Uterus (tissue), 4 donors: ENCODE measurements around the gene SELENOM. TPM values are rescaled to one million over a fixed set of nuclear protein-coding genes. Genes with fewer than 3 reads are reported as not detected.

ENCODE experiments used
- DNase-seq, 2 donors: peaks; one replicate each; pipeline ENCODE4 v3.0.0-alpha.2; 2019 to 2020
- H3K27ac ChIP-seq, 2 donors: fragments of 200-600 bp; sonication (generic); 1 replicate in 1 of 2; 2 replicates in 1 of 2; pipeline ENCODE4 v1.5.1; 2016 to 2018
- H3K27me3 ChIP-seq, 2 donors: fragments of 200-600 bp; sonication (generic); one replicate each; pipeline ENCODE4 v1.5.1; 2018 to 2019; ENCODE audit warnings: control low read depth in 1 of 2
- H3K36me3 ChIP-seq, 2 donors: fragments of 200-600 bp; sonication (generic); one replicate each; pipeline ENCODE4 v1.5.1; 2019; ENCODE audit warnings: control low read depth in 1 of 2
- H3K4me1 ChIP-seq, 2 donors: fragments of 200-600 bp; sonication (generic); one replicate each; pipeline ENCODE4 v1.5.1; 2018 to 2019; ENCODE audit warnings: control low read depth in 1 of 2
- H3K4me3 ChIP-seq, 2 donors: fragments of 200-600 bp; sonication (generic); 1 replicate in 1 of 2; 2 replicates in 1 of 2; pipeline ENCODE4 v1.5.1; 2018 to 2019; ENCODE audit warnings: mild to moderate bottlenecking in 1 of 2
- H3K9me3 ChIP-seq, 2 donors: fragments of 200-600 bp; sonication (generic); one replicate each; pipeline ENCODE4 v1.5.1; 2019; ENCODE audit warnings: control low read depth in 1 of 2
- POLR2A ChIP-seq, 2 donors: fragments of 450-650 bp; IDR thresholded peaks; one replicate each; pipeline ENCODE4 v1.6.1; 2016; ENCODE audit warnings: antibody characterized with exemption in 2 of 2, mild to moderate bottlenecking in 1 of 2, moderate library complexity in 1 of 2
- intact Hi-C: fragments of 100-400 bp; cut with DNase I; formaldehyde crosslinking; loops from one replicate; pipeline ENCODE4 v1.15.1; 2023; ENCODE audit warnings: low total_unique reads
- total RNA-seq, 4 donors: library from RNA; depleted of rRNA in 3 of 4; stranded (reverse); fragments of >200 nt in 3 of 4; gene quantifications; one replicate each; pipeline versions ENCODE4 v1.1.0 to v1.2.4, GENCODE V29; 2014 to 2023
- TF ChIP-seq, protein P1 (sequence below), 4 experiments: fragments of 200-600 bp in 2 of 4; fragments of 450-650 bp in 2 of 4; sonication (generic) in 2 of 4; IDR thresholded peaks; one replicate each; pipeline ENCODE4 v1.5.1; 2016 to 2019; ENCODE audit warnings: antibody characterized with exemption in 4 of 4, mild to moderate bottlenecking in 2 of 4, moderate library complexity in 1 of 4
- donor health status: DM: yes; HTN: yes; CAD: no.

Gene SELENOM
- total RNA-seq, 4 donors from 2014 or later = 91.7 to 2,170 (median 948) TPM

DNA sequence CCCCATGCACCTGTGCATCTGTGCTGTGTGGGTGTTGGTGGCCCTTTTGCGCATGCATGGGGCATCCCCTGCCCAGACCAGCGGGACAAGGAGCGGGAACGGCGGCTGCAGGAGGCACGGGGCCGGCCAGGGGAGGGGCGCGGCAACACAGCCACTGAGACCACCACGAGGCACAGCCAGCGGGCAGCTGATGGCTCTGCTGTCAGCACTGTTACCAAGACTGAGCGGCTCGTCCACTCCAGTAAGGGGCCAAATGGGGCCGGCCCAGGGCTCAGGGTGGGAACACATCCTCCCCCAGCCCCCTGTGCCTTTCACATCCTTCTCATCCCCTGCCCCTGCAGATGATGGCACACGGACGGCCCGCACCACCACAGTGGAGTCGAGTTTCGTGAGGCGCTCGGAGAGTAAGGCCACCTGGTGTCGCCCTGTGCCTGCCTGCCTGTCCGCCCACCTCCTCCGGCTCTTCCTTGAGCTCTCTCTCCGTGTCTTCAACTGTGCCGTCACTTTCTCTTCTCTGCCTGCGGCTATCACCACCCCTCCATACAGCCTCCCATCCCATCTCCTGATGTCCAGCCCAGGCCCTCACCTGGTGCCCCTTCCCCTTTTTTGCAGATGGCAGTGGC, 10.6 kb downstream of the SELENOM start:
- Histone ChIP-seq H3K4me1 (peaks cover 8 to 17% of the 10 kb centered on the region in 2 donors), H3K9me3 (no peaks in the 10 kb centered on the region), H3K36me3 (no peaks in the 10 kb centered on the region), H3K27ac (peak overlapping the region; percentile 96 to 100), H3K4me3 (no peak overlapping the region), H3K27me3 (no peaks in the 10 kb centered on the region)
- intact Hi-C loops = no loop called here
- peak in 1 of 2 donors; percentile 21 for DNase-seq
- no peak for TF ChIP-seq POLR2A (IDR thresholded peaks at IDR 0.05)
- TF ChIP-seq, protein P1, sequence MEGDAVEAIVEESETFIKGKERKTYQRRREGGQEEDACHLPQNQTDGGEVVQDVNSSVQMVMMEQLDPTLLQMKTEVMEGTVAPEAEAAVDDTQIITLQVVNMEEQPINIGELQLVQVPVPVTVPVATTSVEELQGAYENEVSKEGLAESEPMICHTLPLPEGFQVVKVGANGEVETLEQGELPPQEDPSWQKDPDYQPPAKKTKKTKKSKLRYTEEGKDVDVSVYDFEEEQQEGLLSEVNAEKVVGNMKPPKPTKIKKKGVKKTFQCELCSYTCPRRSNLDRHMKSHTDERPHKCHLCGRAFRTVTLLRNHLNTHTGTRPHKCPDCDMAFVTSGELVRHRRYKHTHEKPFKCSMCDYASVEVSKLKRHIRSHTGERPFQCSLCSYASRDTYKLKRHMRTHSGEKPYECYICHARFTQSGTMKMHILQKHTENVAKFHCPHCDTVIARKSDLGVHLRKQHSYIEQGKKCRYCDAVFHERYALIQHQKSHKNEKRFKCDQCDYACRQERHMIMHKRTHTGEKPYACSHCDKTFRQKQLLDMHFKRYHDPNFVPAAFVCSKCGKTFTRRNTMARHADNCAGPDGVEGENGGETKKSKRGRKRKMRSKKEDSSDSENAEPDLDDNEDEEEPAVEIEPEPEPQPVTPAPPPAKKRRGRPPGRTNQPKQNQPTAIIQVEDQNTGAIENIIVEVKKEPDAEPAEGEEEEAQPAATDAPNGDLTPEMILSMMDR (IDR thresholded peaks at IDR 0.05) = no peak

DNA sequence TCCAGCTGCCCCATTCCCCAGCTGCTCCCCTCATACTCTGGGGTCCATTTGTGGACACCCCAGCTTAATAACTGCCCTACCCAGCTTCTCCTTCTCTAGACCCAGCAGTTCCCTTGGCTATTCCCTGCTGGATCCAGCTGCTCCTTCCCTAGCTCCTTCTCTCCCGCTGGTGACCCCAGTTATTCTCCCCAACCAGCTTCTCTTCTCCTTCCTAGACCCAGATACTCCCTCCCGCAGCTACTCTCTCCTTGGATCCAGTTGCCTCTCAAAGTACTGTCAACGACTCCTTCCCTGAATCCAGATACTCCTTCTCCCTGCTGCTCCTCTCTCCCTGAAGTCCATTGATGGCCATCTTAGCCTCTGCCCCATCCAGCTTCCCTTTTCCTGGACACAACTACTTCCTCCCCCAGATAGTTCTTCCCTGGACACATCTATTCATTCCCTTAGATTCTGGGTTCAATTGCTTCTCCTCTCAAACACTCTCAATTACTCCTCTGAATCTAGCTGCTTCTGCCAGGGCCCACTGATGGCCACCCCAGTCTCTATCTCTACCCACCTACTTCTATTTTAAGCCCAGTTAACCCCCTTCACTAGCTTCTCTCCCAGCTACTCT, 11.6 kb downstream of the SELENOM start:
- H3K4me3 ChIP-seq = no peak overlapping the region
- intact Hi-C loops = no loop called here

GRCh38 chr22:31094741-31095140, 12.6 kb downstream of the SELENOM start:
- DNase-seq = no peak
- peak overlapping the region; percentile 96 to 100 for H3K27ac ChIP-seq
- no peak for TF ChIP-seq POLR2A (IDR thresholded peaks at IDR 0.05)
- TF ChIP-seq, protein P1 (IDR thresholded peaks at IDR 0.05) = no peak
- intact Hi-C loops = no loop called here
- no peak overlapping the region for H3K4me3 ChIP-seq
- H3K9me3 ChIP-seq = no peaks in the 10 kb centered on the region
- H3K36me3 ChIP-seq = no peaks in the 10 kb centered on the region
- H3K27me3 ChIP-seq = no peaks in the 10 kb centered on the region
- peaks cover 7 to 20% of the 10 kb centered on the region in 2 donors for H3K4me1 ChIP-seq

More for the DNA sequence above, 11.6 kb downstream of the SELENOM start:
- Histone ChIP-seq H3K36me3 (no peaks in the 10 kb centered on the region), H3K9me3 (no peaks in the 10 kb centered on the region), H3K27ac (peak overlapping the region; percentile 96 to 100), H3K27me3 (no peaks in the 10 kb centered on the region), H3K4me1 (peaks cover 7 to 17% of the 10 kb centered on the region in 2 donors)
- no peak for DNase-seq
- no peak for TF ChIP-seq POLR2A (IDR thresholded peaks at IDR 0.05)
- TF ChIP-seq, protein P1 (IDR thresholded peaks at IDR 0.05) = no peak

- no peak overlapping the region for H3K4me3 ChIP-seq
- peaks cover 7 to 26% of the 10 kb centered on the region in 2 donors for H3K4me1 ChIP-seq
- H3K27me3 ChIP-seq = no peaks in the 10 kb centered on the region
- DNase-seq = peak; percentile 48 to 51
- H3K9me3 ChIP-seq = no peaks in the 10 kb centered on the region
- TF ChIP-seq, protein P1 (IDR thresholded peaks at IDR 0.05) = no peak
- TF ChIP-seq POLR2A (IDR thresholded peaks at IDR 0.05) = no peak
- intact Hi-C loops = no loop called here
- no peaks in the 10 kb centered on the region for H3K36me3 ChIP-seq
- H3K27ac ChIP-seq = peak overlapping the region; percentile 96
These were observed 13.3 kb downstream of the SELENOM start for GRCh38 chr22:31094021-31094551.
